Measurements from ENCODE around the gene RNF25. TPM values are rescaled to one million over a fixed set of nuclear protein-coding genes. Genes with fewer than 3 reads are reported as not detected.

Gene RNF25
- total and polyA plus RNA-seq, 2 experiments from 2014 or later, result 18.3 to 22.2 TPM

DNA sequence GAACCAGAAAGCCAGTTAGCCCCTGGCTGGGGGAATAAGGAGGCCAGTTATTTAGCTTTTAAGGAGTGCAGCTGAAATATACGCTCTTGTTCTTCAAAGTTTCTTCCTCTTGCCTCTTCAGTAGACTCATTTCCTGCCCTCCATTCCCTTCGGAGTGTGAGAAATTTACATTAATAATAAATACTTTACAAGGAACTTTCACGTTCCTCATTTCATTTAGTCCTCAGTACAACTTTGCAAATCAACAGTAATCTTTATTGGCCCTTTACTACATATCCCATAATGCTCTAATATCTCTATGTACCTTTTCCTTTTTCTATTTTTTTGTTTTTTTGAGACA, 48.5 kb downstream of the RNF25 start:
- Histone ChIP-seq H2AFZ (peak overlapping the region; percentile 93; the same call in 1 of the 2 replicates), H3K79me2 (replicated peaks; ENCODE audit: insufficient read depth) (no peaks in the 10 kb centered on the region), H3K36me3 (ENCODE audit: insufficient read depth) (no peaks in the 10 kb centered on the region), H3K27me3 (ENCODE audit: insufficient read depth) (no peaks in the 10 kb centered on the region), H4K20me1 (replicated peaks; ENCODE audit: insufficient read depth) (no peaks in the 10 kb centered on the region), H3K4me2 (no peak overlapping the region), H3K9me2 (ENCODE audit: insufficient read depth) (no peaks in the 10 kb centered on the region), H3K27ac (ENCODE audit: low read depth) (no peak overlapping the region), H3K4me3 (no peak overlapping the region), H3F3A (replicated peaks; ENCODE audit: low read depth) (no peaks in the 10 kb centered on the region), H3K4me1 (ENCODE audit: insufficient read depth) (no peaks in the 10 kb centered on the region)
- DNase-seq (ENCODE audit: low spot score), result no peak
- H3K27me3 Mint-ChIP-seq (ENCODE audit: insufficient read depth, low read depth, poor library complexity), result peaks cover 6% of the 10 kb centered on the region
- H3K4me1 Mint-ChIP-seq, result peaks cover 2% of the 10 kb centered on the region; the same call in 1 of the 3 replicates
- TF ChIP-seq EZH2phosphoT487 (IDR thresholded peaks at IDR 0.05; ENCODE audit: unreplicated experiment), result no peak
- TF ChIP-seq CTCF (conservative IDR thresholded peaks at IDR 0.05; ENCODE audit: low read depth in 2 of 2), result no peak
- TF ChIP-seq ETS1 (IDR thresholded peaks at IDR 0.05), result no peak
- no peak for TF ChIP-seq STAT1 (IDR thresholded peaks at IDR 0.05; ENCODE audit: unreplicated experiment)
- no peak for TF ChIP-seq ZNF114 (CRISPR knock-in tag; IDR thresholded peaks at IDR 0.05)
- TF ChIP-seq NANOG (IDR thresholded peaks at IDR 0.05; ENCODE audit: borderline replicate concordance), result no peak
- TF ChIP-seq CREB1 (CRISPR knock-in tag; IDR thresholded peaks at IDR 0.05; ENCODE audit: low read depth), result no peak
- TF ChIP-seq, protein P1, sequence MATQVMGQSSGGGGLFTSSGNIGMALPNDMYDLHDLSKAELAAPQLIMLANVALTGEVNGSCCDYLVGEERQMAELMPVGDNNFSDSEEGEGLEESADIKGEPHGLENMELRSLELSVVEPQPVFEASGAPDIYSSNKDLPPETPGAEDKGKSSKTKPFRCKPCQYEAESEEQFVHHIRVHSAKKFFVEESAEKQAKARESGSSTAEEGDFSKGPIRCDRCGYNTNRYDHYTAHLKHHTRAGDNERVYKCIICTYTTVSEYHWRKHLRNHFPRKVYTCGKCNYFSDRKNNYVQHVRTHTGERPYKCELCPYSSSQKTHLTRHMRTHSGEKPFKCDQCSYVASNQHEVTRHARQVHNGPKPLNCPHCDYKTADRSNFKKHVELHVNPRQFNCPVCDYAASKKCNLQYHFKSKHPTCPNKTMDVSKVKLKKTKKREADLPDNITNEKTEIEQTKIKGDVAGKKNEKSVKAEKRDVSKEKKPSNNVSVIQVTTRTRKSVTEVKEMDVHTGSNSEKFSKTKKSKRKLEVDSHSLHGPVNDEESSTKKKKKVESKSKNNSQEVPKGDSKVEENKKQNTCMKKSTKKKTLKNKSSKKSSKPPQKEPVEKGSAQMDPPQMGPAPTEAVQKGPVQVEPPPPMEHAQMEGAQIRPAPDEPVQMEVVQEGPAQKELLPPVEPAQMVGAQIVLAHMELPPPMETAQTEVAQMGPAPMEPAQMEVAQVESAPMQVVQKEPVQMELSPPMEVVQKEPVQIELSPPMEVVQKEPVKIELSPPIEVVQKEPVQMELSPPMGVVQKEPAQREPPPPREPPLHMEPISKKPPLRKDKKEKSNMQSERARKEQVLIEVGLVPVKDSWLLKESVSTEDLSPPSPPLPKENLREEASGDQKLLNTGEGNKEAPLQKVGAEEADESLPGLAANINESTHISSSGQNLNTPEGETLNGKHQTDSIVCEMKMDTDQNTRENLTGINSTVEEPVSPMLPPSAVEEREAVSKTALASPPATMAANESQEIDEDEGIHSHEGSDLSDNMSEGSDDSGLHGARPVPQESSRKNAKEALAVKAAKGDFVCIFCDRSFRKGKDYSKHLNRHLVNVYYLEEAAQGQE (IDR thresholded peaks at IDR 0.05; ENCODE audit: unreplicated experiment), result no peak
- TF ChIP-seq POLR2AphosphoS5 (IDR thresholded peaks at IDR 0.05; ENCODE audit: low read depth), result no peak
- no peak for TF ChIP-seq ZNF331 (CRISPR knock-in tag; IDR thresholded peaks at IDR 0.05; ENCODE audit: low read depth)
- no peak overlapping the region for H3K4me3 Mint-ChIP-seq
- ATAC-seq, result no peak
- no peak overlapping the region for H3K27ac Mint-ChIP-seq
- H3K9me3 Mint-ChIP-seq, result no peaks in the 10 kb centered on the region
- no peaks in the 10 kb centered on the region for H3K36me3 Mint-ChIP-seq (ENCODE audit: low read depth)

Data from GM23338 (cell line).